ENCODE results near the gene KIFAP3.
"Not testable (repeated sequence)": the region's sequence is repeated elsewhere in the genome, so short reads cannot be mapped to it uniquely, and the experiment has no call there.

Gene KIFAP3

GRCh38 chr1:169925505-169926482, 148.7 kb downstream of the KIFAP3 start:
- in situ Hi-C loops (cut with MboI; ENCODE audit: low sequenced_read_pairs): no loop called here

DNA sequence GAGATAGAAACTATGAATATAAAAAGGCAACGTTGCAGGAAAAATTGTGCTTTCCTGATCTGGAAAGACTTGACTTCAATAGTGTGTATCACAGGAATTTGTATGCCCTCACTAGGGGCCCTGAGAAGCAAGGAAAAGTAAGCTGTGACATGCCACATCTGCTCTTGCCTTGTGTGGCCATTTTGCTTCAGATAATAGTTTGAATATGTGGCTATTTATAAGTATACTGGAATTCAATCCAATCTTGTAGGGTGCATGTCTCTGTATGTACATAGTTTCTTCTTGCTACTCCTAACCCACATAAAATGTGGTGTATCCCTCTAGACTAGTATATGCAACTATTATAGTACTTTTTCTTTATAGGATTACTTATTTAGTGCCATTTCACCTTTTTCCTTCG, 149.7 kb downstream of the KIFAP3 start:
- in situ Hi-C loops (cut with MboI; ENCODE audit: low sequenced_read_pairs): no loop called here

DNA sequence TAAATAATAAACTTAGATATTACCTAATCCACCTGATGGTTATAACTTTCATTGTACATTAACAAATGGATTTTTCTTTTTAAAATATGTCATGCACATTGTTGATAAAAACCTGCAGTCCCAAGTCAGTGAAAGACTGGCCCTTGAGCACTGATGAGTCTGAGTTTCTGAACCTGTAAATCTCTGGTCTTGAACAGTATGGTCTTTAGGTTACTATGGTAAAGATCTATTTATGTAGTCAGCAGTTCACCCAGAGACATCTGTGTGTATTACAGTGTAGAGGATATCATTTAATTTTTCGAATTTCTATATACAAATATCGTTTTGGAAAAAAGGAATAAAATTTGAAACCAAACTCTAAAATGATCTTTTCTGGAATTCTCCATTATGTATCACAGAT, 150.4 kb downstream of the KIFAP3 start:
- in situ Hi-C loops (cut with MboI; ENCODE audit: low sequenced_read_pairs): no loop called here

- in situ Hi-C loops (cut with MboI; ENCODE audit: low sequenced_read_pairs): no loop called here
Measured at GRCh38 chr1:169921080-169921479, 153.4 kb downstream of the KIFAP3 start.

DNA sequence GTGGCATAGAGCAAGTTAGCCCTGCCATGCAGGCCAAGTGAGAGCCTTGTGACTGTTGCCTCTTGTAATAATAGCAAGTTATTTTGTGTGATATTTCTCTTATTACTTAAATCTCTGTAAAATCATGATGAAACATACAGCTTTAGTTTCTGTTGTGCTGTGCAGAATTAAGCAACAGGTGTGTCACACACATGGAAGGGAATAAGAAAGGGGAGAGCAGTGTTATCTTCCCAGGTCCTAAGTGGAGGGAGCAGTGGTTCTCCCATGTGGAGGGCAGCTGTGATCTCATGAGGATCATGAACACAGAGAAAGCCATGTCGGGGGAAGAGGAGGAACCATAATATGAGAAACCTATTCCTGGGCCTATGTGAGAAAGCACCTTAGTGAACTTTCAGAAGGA, 155.6 kb downstream of the KIFAP3 start:
- in situ Hi-C loops (cut with MboI; ENCODE audit: low sequenced_read_pairs): no loop called here

GRCh38 chr1:169918220-169918619, 156.3 kb downstream of the KIFAP3 start:
- in situ Hi-C loops (cut with MboI; ENCODE audit: low sequenced_read_pairs): not testable (repeated sequence)

DNA sequence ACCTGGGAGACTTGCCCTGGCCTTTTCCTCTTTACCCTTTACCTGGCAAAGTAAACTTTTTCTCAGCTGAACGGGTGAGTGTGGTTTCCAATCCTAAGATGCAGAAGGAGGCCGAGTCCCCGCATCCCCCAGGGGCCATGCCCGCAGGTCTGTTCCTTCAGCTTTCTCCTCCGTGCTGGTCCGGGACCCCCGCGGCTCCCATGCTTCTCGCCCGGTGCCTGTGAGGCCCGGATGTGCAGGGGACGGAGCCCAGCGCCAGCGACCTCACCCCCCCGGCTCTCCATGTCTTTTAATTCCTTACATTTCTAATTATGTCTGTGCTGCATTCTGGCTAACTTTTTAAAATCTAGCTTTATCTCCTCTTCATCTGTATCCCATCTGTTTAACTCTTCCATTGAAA, 159.3 kb downstream of the KIFAP3 start:
- in situ Hi-C loops (cut with MboI; ENCODE audit: low sequenced_read_pairs): no loop called here

DNA sequence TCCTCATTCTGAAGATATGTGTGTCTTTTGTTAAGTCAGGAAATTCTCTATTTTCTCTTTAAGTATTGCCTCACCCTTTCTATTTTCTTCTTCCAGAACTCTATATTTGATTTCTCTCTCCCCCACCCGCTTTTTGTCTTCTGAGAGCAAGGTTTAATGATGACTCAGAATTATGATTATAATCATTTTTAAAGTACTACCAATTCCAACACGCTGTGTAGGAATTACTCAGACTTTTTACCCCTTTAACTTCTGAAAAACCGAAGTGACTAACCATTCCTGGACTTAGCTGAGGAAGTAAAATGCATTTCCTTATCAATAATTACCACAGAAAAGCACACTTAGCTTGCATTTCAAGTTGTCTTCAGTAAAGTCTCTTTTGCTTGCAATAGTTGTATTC, 160.0 kb downstream of the KIFAP3 start:
- in situ Hi-C loops (cut with MboI; ENCODE audit: low sequenced_read_pairs): no loop called here

- in situ Hi-C loops (cut with MboI; ENCODE audit: low sequenced_read_pairs): no loop called here
Measured at GRCh38 chr1:169909499-169909898, 165.0 kb downstream of the KIFAP3 start.

GRCh38 chr1:169906938-169907337, 167.6 kb downstream of the KIFAP3 start:
- in situ Hi-C loops (cut with MboI; ENCODE audit: low sequenced_read_pairs): no loop called here

GRCh38 chr1:169904834-169905233, 169.7 kb downstream of the KIFAP3 start:
- in situ Hi-C loops (cut with MboI; ENCODE audit: low sequenced_read_pairs): no loop called here

GRCh38 chr1:169902751-169903150, 171.7 kb downstream of the KIFAP3 start:
- in situ Hi-C loops (cut with MboI; ENCODE audit: low sequenced_read_pairs): no loop called here

- in situ Hi-C loops (cut with MboI; ENCODE audit: low sequenced_read_pairs): no loop called here
Measured at GRCh38 chr1:169901115-169901514, 173.4 kb downstream of the KIFAP3 start.

GRCh38 chr1:169900571-169900970, 173.9 kb downstream of the KIFAP3 start:
- in situ Hi-C loops (cut with MboI; ENCODE audit: low sequenced_read_pairs): no loop called here

DNA sequence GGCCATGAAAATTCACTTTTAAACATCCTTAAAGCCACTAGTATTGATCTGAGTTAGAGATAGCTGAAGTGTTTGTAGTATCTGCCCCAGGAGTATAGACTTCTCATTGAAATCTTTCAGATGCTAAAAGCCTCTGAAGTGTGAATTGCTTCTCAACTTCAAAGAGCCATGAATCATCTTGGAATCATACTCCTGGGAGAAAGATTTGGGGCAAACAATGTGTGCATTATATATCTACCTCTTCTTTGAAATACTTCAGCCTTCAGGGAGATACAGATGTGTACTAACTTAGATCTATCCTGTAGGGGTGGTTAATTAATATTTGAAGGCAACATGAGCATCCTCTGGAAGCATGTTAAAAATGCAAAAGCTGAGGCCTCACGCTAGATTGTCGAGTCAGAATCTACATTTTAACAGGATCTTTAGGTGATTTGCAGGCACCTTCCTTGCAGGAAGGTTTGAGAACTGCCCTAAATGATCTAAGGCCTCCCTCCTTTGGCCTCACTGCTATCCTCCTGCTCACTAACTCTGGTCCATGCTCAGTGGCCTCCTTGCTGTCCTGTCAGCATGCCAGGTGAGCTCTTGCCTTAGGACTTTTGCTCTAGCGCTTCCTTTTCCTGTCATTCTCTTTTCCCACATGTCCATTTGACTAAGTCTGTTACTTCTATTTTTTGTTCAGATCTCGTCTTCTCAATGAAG, 174.8 kb downstream of the KIFAP3 start:
- in situ Hi-C loops (cut with MboI; ENCODE audit: low sequenced_read_pairs): no loop called here

- in situ Hi-C loops (cut with MboI; ENCODE audit: low sequenced_read_pairs): no loop called here
Measured at GRCh38 chr1:169896013-169896412, 178.5 kb downstream of the KIFAP3 start.

- in situ Hi-C loops (cut with MboI; ENCODE audit: low sequenced_read_pairs): no loop called here
Measured at GRCh38 chr1:169894424-169895145, 179.9 kb downstream of the KIFAP3 start.

- in situ Hi-C loops (cut with MboI; ENCODE audit: low sequenced_read_pairs): no loop called here
Measured at GRCh38 chr1:169893645-169894423, 180.7 kb downstream of the KIFAP3 start, which contains the start of gene SCYL3. Gene SCYL3, minus strand, starts transcription at chr1:169893896. Its CDS starts 5,056 bp downstream, at chr1:169888840.

DNA sequence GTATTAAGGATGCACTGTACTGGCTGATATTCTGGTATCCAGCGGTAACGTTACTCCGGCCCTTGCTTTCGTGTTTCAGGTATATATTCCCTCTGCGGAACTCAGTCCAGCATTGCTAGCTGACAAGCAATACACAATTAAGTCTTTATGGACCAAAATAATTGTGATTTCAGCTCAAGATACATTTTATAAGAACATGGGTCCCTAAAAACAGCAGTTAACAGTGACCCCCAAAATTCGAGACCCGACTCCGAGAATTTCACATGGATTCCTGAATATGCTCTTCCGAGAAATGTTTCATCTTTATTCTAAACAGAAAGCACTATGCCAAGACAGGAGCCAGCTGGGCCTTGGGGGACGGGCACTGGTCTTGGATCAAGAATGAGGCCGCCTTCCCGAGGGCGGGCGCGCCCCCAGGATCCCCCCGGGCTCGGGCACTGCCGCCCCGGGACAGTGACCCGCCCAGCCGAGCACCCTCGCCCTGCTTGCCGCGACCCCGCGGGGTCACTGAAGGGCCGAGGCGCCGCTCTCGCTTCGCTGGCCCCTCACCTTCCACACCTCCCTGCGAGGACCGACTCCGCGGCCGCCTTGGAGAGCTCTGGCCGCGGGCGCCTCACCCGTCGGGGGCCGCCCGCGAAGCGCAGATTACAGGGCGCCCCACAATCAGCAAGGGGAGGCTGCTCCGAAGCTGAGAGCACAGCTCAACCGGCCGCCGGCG, 181.4 kb downstream of the KIFAP3 start:
- in situ Hi-C loops (cut with MboI; ENCODE audit: low sequenced_read_pairs): no loop called here
